Sigmoid colon (tissue), 3 donors: ENCODE results near the gene CAST.

ENCODE experiments used
- CTCF ChIP-seq, 4 experiments: fragments of 450-650 bp in 3 of 4; fragments of 200-600 bp in 1 of 4; IDR thresholded peaks; one replicate each; pipeline ENCODE4 v1.5.1; 2016 to 2019; ENCODE audit warnings: antibody characterized with exemption in 4 of 4, mild to moderate bottlenecking in 3 of 4, moderate library complexity in 2 of 4
- POLR2A ChIP-seq, 2 donors: fragments of 450-650 bp; IDR thresholded peaks; one replicate each; pipeline ENCODE4 v1.6.1; 2016; ENCODE audit warnings: antibody characterized with exemption in 2 of 2, mild to moderate bottlenecking in 2 of 2, moderate library complexity in 2 of 2

- TF ChIP-seq CTCF (IDR thresholded peaks at IDR 0.05) (no peak), POLR2A (IDR thresholded peaks at IDR 0.05) (no peak)
These were observed 24.9 kb downstream of the CAST start for GRCh38 chr5:96687080-96687479.
